Body of pancreas (tissue), 4 donors: Measurements from ENCODE around the gene PDLIM3. TPM values are rescaled to one million over a fixed set of nuclear protein-coding genes. Genes with fewer than 3 reads are reported as not detected.

Experiments
- ATAC-seq: fragments of 150-250 bp; one replicate; pipeline ENCODE4 v1.9.1; 2016
- DNase-seq, 4 donors: peaks; one replicate each; pipeline ENCODE4 v3.0.0-alpha.2; 2019
- H3K27ac ChIP-seq, 4 donors: fragments of 200-600 bp; sonication (generic); 1 replicate in 3 of 4; 2 replicates in 1 of 4; pipeline versions ENCODE4 v1.5.1 to v1.6.1; 2016 to 2019; ENCODE audit warnings: mild to moderate bottlenecking in 1 of 4, mixed read lengths in 1 of 4, moderate library complexity in 1 of 4
- H3K27me3 ChIP-seq, 2 donors: fragments of 200-600 bp; sonication (generic); one replicate each; pipeline ENCODE4 v1.6.0; 2016; ENCODE audit warnings: mild to moderate bottlenecking in 1 of 2
- H3K36me3 ChIP-seq, 2 donors: fragments of 200-600 bp; sonication (generic); replicated peaks in 1 of 2; 2 replicates each; pipeline ENCODE4 v1.5.1; 2016; ENCODE audit warnings: low read depth in 2 of 2; ENCODE audit not compliant: insufficient read depth in 1 of 2
- H3K4me1 ChIP-seq: fragments of 200-600 bp; sonication (generic); one replicate; pipeline ENCODE4 v1.6.0; 2016
- H3K4me3 ChIP-seq, 2 donors: fragments of 200-600 bp; sonication (generic); 1 replicate in 1 of 2; 2 replicates in 1 of 2; pipeline ENCODE4 v1.5.1; 2016 to 2019
- H3K9me3 ChIP-seq, 3 donors: fragments of 200-600 bp; sonication (generic); 1 replicate in 2 of 3; 2 replicates in 1 of 3; pipeline ENCODE4 v1.5.1; 2016
- CTCF ChIP-seq, 7 experiments: fragments of 450-650 bp in 4 of 7; fragments of 200-600 bp in 3 of 7; sonication (generic) in 3 of 7; IDR thresholded peaks; one replicate each; pipeline ENCODE4 v1.5.1; 2016 to 2019; ENCODE audit warnings: antibody characterized with exemption in 7 of 7
- POLR2A ChIP-seq, 3 donors: fragments of 450-650 bp; IDR thresholded peaks; one replicate each; pipeline ENCODE4 v1.6.1; 2016; ENCODE audit warnings: antibody characterized with exemption in 3 of 3, mild to moderate bottlenecking in 2 of 3
- WGBS, 2 donors: methylation state at CpG; one replicate each; pipeline ENCODE4 v1.1.5; 2017; 5-methylcytosine and 5-hydroxymethylcytosine counted together
- intact Hi-C: fragments of 100-400 bp; cut with DNase I; formaldehyde crosslinking; loops from one replicate; pipeline ENCODE4 v1.15.1; 2023
- total RNA-seq, 2 donors: library from RNA; depleted of rRNA; stranded (reverse); fragments of >200 nt; gene quantifications; one replicate each; pipeline ENCODE4 v1.1.0, GENCODE V29; 2016

PDLIM3 gene
- total RNA-seq, 2 donors from 2014 or later: 22.1 to 40.2 TPM

- H3K36me3 ChIP-seq: no peaks in the 10 kb centered on the region
- no peak for DNase-seq
Observed at GRCh38 chr4:185502386-185502785, 32.9 kb downstream of the PDLIM3 start.

GRCh38 chr4:185500576-185500975 is 34.7 kb downstream of the PDLIM3 start:
- ATAC-seq (no peak), DNase-seq (no peak)
- H3K27me3 ChIP-seq: no peaks in the 10 kb centered on the region
- H3K4me3 ChIP-seq: no peak overlapping the region
- H3K9me3 ChIP-seq: no peaks in the 10 kb centered on the region
- TF ChIP-seq CTCF (IDR thresholded peaks at IDR 0.05) (no peak), POLR2A (IDR thresholded peaks at IDR 0.05) (no peak)
- H3K27ac ChIP-seq: no peak overlapping the region
- peaks cover 6% of the 10 kb centered on the region for H3K4me1 ChIP-seq
- no peaks in the 10 kb centered on the region for H3K36me3 ChIP-seq
- 20 to 35% methylated on average over 1 of the region's 1 CpG for WGBS, 2 donors
- intact Hi-C loops: no loop called here

More at GRCh38 chr4:185502386-185502785, 32.9 kb downstream of the PDLIM3 start:
- 89 to 94% methylated on average over 11 of the region's 11 CpGs for WGBS, 2 donors
- Histone ChIP-seq H3K9me3 (no peaks in the 10 kb centered on the region), H3K27me3 (no peaks in the 10 kb centered on the region), H3K27ac (no peak overlapping the region), H3K4me1 (peaks cover 6% of the 10 kb centered on the region), H3K4me3 (no peak overlapping the region)
- no peak for ATAC-seq
- intact Hi-C loops: no loop called here
- TF ChIP-seq POLR2A (IDR thresholded peaks at IDR 0.05) (no peak), CTCF (IDR thresholded peaks at IDR 0.05) (no peak)

- no peak for DNase-seq
- H3K9me3 ChIP-seq: no peaks in the 10 kb centered on the region
- H3K27ac ChIP-seq: no peak overlapping the region
- peaks cover 6% of the 10 kb centered on the region for H3K4me1 ChIP-seq
- intact Hi-C loops: no loop called here
- no peak for TF ChIP-seq CTCF (IDR thresholded peaks at IDR 0.05)
- TF ChIP-seq POLR2A (IDR thresholded peaks at IDR 0.05): no peak
- no peak overlapping the region for H3K4me3 ChIP-seq
- no peaks in the 10 kb centered on the region for H3K27me3 ChIP-seq
- no peak for ATAC-seq
- H3K36me3 ChIP-seq: no peaks in the 10 kb centered on the region
- 91 to 98% methylated on average over 9 of the region's 9 CpGs for WGBS, 2 donors
Observed at GRCh38 chr4:185500035-185500434, 35.3 kb downstream of the PDLIM3 start.

- ATAC-seq (no peak), DNase-seq (no peak)
- H3K4me3 ChIP-seq: no peak overlapping the region
- H3K4me1 ChIP-seq: no peaks in the 10 kb centered on the region
- no peaks in the 10 kb centered on the region for H3K27me3 ChIP-seq
- H3K27ac ChIP-seq: no peak overlapping the region
- WGBS, 2 donors: 75 to 77% methylated on average over 2 of the region's 2 CpGs
- no peak for TF ChIP-seq CTCF (IDR thresholded peaks at IDR 0.05)
- no peak for TF ChIP-seq POLR2A (IDR thresholded peaks at IDR 0.05)
- no peaks in the 10 kb centered on the region for H3K36me3 ChIP-seq
- intact Hi-C loops: no loop called here
- H3K9me3 ChIP-seq: no peaks in the 10 kb centered on the region
Observed at GRCh38 chr4:185488650-185489049, 46.7 kb downstream of the PDLIM3 start.

GRCh38 chr4:185481401-185481800 is 53.9 kb downstream of the PDLIM3 start:
- H3K4me1 ChIP-seq: no peaks in the 10 kb centered on the region
- TF ChIP-seq CTCF (IDR thresholded peaks at IDR 0.05) (no peak), POLR2A (IDR thresholded peaks at IDR 0.05) (no peak)
- no peaks in the 10 kb centered on the region for H3K36me3 ChIP-seq
- WGBS, 2 donors: 81 to 93% methylated on average over 2 of the region's 2 CpGs
- no peak overlapping the region for H3K4me3 ChIP-seq
- intact Hi-C loops: no loop called here
- H3K27ac ChIP-seq: no peak overlapping the region
- DNase-seq (no peak), ATAC-seq (no peak)
- no peaks in the 10 kb centered on the region for H3K9me3 ChIP-seq
- H3K27me3 ChIP-seq: no peaks in the 10 kb centered on the region
